ENCODE measurements around the gene RBM23. TPM values are rescaled to one million over a fixed set of nuclear protein-coding genes. Genes with fewer than 3 reads are reported as not detected.

The RBM23 gene
- polyA plus RNA-seq, 1 of the 3 experiments (the other 2 are of a cell fraction): 65.5 TPM

- TF ChIP-seq GABPA (IDR thresholded peaks at IDR 0.05; ENCODE audit: low read depth) (no peak), FOXM1 (IDR thresholded peaks at IDR 0.05; ENCODE audit: low read depth) (no peak), POLR2AphosphoS5 (IDR thresholded peaks at IDR 0.05; ENCODE audit: low read depth, low read length) (no peak), MAX (IDR thresholded peaks at IDR 0.05; ENCODE audit: low read depth) (no peak), TCF12 (IDR thresholded peaks at IDR 0.05) (no peak), PBX3 (IDR thresholded peaks at IDR 0.05) (no peak), NFIC (IDR thresholded peaks at IDR 0.05; ENCODE audit: borderline replicate concordance) (no peak), SMC3 (IDR thresholded peaks at IDR 0.05; ENCODE audit: low read depth, low read length) (no peak), TAF1 (IDR thresholded peaks at IDR 0.05; ENCODE audit: borderline replicate concordance, low read depth, low read length) (no peak), USF1 (IDR thresholded peaks at IDR 0.05; ENCODE audit: borderline replicate concordance, low read depth) (no peak), RFX5 (IDR thresholded peaks at IDR 0.05; ENCODE audit: low read length) (no peak), IRF3 (IDR thresholded peaks at IDR 0.05; ENCODE audit: low read depth, low read length) (no peak), CHD2 (IDR thresholded peaks at IDR 0.05; ENCODE audit: low read length, partially characterized antibody) (no peak), FOXJ3 (CRISPR knock-in tag; IDR thresholded peaks at IDR 0.05) (no peak), ELF1 (IDR thresholded peaks at IDR 0.05) (no peak)
- Histone ChIP-seq H2AFZ (ENCODE audit: low read depth) (no peak overlapping the region), H3K4me1 (ENCODE audit: control insufficient read depth in 1 of 2, insufficient read depth in 2 of 2, low read depth in 1 of 2, low read length in 1 of 2) (no peaks in the 10 kb centered on the region), H3K36me3 (replicated peaks in 1 of 2; ENCODE audit: control insufficient read depth in 1 of 2, insufficient read depth in 2 of 2, low read length in 1 of 2) (peaks cover 58 to 63% of the 10 kb centered on the region in 2 experiments), H4K20me1 (ENCODE audit: insufficient read depth) (no peaks in the 10 kb centered on the region), H3K4me2 (no peak overlapping the region), H3K79me2 (ENCODE audit: insufficient read depth) (peaks cover 19% of the 10 kb centered on the region), H3K27ac (ENCODE audit: low read depth in 2 of 2, low read length in 1 of 2) (no peak overlapping the region), H3K9me3 (no peaks in the 10 kb centered on the region), H3K4me3 (ENCODE audit: low read depth in 2 of 2, low read length in 1 of 2) (no peak overlapping the region), H3K9me2 (no peaks in the 10 kb centered on the region), H3F3A (replicated peaks; ENCODE audit: insufficient read depth) (peaks cover 6% of the 10 kb centered on the region), H3K27me3 (ENCODE audit: insufficient read depth) (no peaks in the 10 kb centered on the region), H3K9ac (no peak overlapping the region)
- DNase-seq: no peak
- POLR2A ChIA-PET: interaction anchor here (1.3 kb wide), 1 partner anchor 35 kb away, joined by 3 read pairs; the partner anchor contains the start of gene LRP10
- CTCF ChIA-PET: interaction anchor here (1.0 kb wide), 1 partner anchor 153 kb away, joined by 3 read pairs; no protein-coding TSS in a partner anchor
- WGBS (ENCODE audit: low lambda C conversion rate): 96% methylated on average over 20 of the region's 20 CpGs
These were observed 12.9 kb downstream of the RBM23 start for GRCh38 chr14:22906073-22906472.

- H3K9ac ChIP-seq: no peak overlapping the region
- H3K79me2 ChIP-seq (ENCODE audit: insufficient read depth): peaks cover 14% of the 10 kb centered on the region
- 94% methylated on average over 4 of the region's 4 CpGs for WGBS (ENCODE audit: low lambda C conversion rate)
- no peaks in the 10 kb centered on the region for H3K4me1 ChIP-seq (ENCODE audit: control insufficient read depth in 1 of 2, insufficient read depth in 2 of 2, low read depth in 1 of 2, low read length in 1 of 2)
- H3K9me3 ChIP-seq: no peaks in the 10 kb centered on the region
- no peaks in the 10 kb centered on the region for H3K27me3 ChIP-seq (ENCODE audit: insufficient read depth)
- no peak overlapping the region for H2AFZ ChIP-seq (ENCODE audit: low read depth)
- ChIA-PET CTCF (interaction anchor here (1.0 kb wide), 1 partner anchor 154 kb away, joined by 3 read pairs; no protein-coding TSS in a partner anchor), POLR2A (interaction anchor here (1.3 kb wide), 1 partner anchor 34 kb away, joined by 3 read pairs; the partner anchor contains the start of gene LRP10)
- no peaks in the 10 kb centered on the region for H4K20me1 ChIP-seq (ENCODE audit: insufficient read depth)
- peaks cover 10% of the 10 kb centered on the region for H3F3A ChIP-seq (replicated peaks; ENCODE audit: insufficient read depth)
- H3K4me2 ChIP-seq: no peak overlapping the region
- no peak for DNase-seq
- no peak for TF ChIP-seq RXRA (IDR thresholded peaks at IDR 0.05; ENCODE audit: borderline replicate concordance, low read depth)
- no peak for TF ChIP-seq USF2 (IDR thresholded peaks at IDR 0.05; ENCODE audit: borderline replicate concordance, low read depth, low read length)
- no peak for TF ChIP-seq ELF1 (IDR thresholded peaks at IDR 0.05)
- no peak for TF ChIP-seq TAF1 (IDR thresholded peaks at IDR 0.05; ENCODE audit: borderline replicate concordance, low read depth, low read length)
- TF ChIP-seq TEAD4 (IDR thresholded peaks at IDR 0.05; ENCODE audit: borderline replicate concordance, insufficient read depth): no peak
- no peak for TF ChIP-seq POLR2AphosphoS5 (IDR thresholded peaks at IDR 0.05; ENCODE audit: low read depth, low read length)
- H3K27ac ChIP-seq (ENCODE audit: low read depth in 2 of 2, low read length in 1 of 2): no peak overlapping the region
- H3K4me3 ChIP-seq (ENCODE audit: low read depth in 2 of 2, low read length in 1 of 2): no peak overlapping the region
- no peaks in the 10 kb centered on the region for H3K9me2 ChIP-seq
- H3K36me3 ChIP-seq (replicated peaks in 1 of 2; ENCODE audit: control insufficient read depth in 1 of 2, insufficient read depth in 2 of 2, low read length in 1 of 2): peaks cover 58 to 65% of the 10 kb centered on the region in 2 experiments
These were observed 13.3 kb downstream of the RBM23 start for GRCh38 chr14:22905627-22906026.
